Right ventricle myocardium superior (tissue), 1 donor: ENCODE data around the gene PROKR2. TPM values are rescaled to one million over a fixed set of nuclear protein-coding genes. Genes with fewer than 3 reads are reported as not detected.

Experiments used
- ATAC-seq: fragments of 200-7000 bp; cut with Tn5 transposase; one replicate; pipeline ENCODE4 v1.9.1; 2020; ENCODE audit warnings: mild to moderate bottlenecking; ENCODE audit not compliant: poor library complexity
- DNase-seq: peaks from one replicate; pipeline ENCODE4 v3.0.0-alpha.2; 2020
- intact Hi-C: fragments of 100-400 bp; cut with DNase I; formaldehyde crosslinking; loops from one replicate; pipeline ENCODE4 v1.11.2; 2022
- long read RNA-seq: library from polyadenylated mRNA; unstranded; transcript quantifications from one replicate; pipeline ENCODE4 v2.0.0, GENCODE V29; 2021
- total RNA-seq: library from RNA; stranded (reverse); fragmentation: NEBNext Ultra II Directional; extraction: Animal tissue kit (Norgen Biotek cat#: 25700); gene quantifications from one replicate; pipeline ENCODE4 v1.2.1, GENCODE V29; 2021
- donor health status: DM: no; HTN: yes; CAD: no; lungs with severe emphysema.

The PROKR2 gene
- not detected for total RNA-seq
- long read RNA-seq: 0 reads

DNA sequence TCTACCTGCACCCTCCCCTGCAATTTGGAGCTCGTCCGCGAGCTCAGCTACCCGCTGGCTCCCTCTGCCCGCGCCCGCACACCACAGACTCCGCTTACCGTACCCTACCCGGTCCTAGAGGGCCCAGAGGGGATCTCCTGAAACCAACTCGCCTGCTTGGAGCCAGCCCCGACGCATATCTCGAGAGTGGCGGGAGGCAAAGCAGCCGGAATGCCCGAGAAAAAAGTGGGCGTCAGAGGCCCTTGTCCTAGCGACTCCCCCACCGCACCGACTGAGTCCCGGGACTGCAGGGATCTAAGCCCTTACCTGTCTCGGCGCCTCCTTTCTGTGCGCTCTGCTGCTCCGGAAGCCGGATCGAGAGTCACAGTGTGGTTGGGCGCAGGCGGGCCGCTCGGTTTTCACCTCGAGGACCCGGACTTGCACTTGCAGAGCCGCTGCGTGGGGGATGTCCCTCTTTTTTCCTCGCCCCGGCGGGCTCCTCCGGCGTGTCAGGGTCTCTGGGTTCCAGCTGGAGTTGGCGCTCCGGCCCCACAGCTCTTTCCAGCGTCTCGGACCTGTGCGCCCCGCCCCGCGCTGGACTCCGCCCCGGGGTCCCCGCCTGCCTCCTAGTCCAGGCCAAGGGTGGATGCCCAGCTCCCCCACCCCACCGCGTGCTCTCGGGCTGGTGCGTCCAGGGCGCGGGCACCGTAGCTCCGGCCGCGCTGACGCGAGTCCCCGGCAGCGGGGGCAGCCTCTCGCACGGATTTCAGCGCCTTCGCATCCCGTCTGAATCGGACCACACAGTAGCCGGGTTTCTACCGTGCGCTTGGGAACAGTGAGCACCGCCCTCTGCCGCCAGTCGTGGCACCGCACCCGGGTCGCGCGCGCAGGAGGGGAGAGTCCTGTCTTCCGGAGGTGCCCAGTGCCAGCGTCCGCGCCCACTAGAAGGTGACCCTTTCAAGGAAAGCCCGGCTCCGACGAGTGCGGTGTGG lies at the start of gene PROKR2:
TSS of gene PROKR2 (minus strand) at position 767 of the 971 bp plus-strand sequence. CDS start 2,585 bp downstream, outside the sequence.
- no peak for ATAC-seq
- intact Hi-C loops: no loop called here
- no peak for DNase-seq

DNA sequence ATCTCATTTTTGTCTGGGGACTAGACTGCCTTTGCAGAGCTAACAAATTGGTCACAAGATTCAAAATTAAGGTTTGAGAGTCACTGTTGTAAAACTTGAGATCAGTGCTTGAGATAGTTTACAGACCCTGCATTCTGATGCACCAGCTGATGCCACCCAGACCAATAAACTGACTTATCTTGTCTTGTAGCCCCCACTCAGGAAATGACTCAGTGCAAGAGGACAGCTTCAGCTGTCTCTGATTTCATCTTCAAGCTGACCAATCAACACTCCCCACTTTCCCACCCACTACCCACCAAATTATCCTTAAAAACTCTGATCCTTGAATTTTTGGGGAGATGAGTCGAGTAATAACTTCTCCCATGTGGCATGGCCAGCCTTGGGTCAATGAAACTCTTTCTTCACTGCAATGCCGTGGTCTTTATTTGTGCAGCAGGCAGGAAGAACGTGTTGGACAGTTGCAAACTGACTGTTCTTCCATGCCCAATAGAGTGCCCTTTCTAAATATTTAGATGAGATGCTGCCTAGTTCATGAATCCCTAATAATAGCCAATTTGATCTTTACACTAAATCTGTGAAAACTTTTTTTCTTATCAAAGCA lies 48.3 kb upstream of the PROKR2 start:
- intact Hi-C loops: no loop called here
- no peak for ATAC-seq
- DNase-seq: no peak

DNA sequence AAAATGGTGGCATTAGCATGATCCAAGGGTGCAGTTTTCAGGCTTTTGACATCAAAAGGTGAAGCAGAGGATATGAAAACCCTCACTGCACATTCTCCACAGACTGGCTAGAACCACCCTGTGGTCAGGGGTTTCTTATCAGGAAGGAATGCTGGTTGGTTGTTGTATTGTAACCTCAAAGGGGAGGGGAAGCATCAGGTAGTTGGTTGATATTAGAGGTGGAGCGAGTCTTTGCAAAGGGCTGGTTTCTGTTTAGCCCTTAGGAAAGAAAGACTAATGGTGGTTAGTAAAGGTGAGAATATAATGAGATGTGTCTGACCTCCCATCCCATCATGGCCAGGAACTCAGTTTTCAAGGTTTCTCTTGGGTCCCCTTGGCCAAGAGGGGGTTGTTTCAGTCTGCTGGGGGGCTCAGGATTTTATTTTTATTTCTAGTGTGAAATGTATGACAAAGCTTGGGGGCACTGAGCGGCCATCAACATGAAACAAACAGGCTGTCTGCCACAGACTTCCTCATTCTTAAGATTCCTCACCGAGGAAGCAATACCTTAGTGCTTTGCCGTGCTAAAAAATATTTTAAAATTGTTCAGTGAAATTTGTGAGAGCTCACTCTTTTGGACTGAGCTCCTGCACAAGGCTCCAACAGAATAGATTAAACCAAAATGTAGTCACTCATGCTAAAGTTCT lies 47.5 kb upstream of the PROKR2 start:
- ATAC-seq (no peak), DNase-seq (no peak)
- intact Hi-C loops: no loop called here

DNA sequence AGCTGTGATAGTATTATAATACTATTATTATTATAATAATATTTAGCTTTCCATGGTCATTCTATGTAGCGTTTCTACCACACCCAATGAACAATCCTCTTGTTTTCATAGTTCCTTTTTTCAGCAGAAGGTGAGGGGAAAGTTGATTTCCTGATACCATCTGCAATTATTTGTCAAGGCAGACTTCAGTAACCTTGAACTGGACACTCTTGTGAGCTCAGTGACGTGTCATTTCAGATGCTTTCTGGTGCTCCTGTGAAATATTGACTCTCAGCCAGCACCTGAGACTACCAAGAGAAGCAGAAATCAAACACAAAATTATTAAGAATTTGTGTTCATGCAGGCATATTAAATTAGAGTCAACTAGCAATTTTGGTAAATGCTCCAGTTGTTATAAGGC lies 46.0 kb upstream of the PROKR2 start:
- ATAC-seq (no peak), DNase-seq (no peak)
- intact Hi-C loops: no loop called here

DNA sequence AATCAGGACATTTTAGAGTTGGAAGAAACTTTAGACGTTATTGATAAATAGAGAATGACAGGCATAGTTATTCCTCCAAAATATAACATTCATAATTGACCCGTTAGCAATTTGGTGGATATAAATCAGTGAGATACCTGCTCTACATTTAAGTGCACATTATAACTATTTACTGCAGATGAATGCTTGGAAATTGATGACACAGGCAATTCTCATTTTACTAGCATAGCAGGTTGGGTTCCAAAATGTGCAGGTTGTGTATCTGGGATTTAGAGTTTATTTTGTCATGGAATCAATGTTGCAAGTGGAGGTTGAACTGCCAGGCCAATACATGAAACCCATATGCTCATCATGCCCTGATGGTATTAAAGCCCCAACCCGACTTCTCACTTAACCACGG lies 44.4 kb upstream of the PROKR2 start:
- DNase-seq: no peak
- intact Hi-C loops: no loop called here
- ATAC-seq: no peak

DNA sequence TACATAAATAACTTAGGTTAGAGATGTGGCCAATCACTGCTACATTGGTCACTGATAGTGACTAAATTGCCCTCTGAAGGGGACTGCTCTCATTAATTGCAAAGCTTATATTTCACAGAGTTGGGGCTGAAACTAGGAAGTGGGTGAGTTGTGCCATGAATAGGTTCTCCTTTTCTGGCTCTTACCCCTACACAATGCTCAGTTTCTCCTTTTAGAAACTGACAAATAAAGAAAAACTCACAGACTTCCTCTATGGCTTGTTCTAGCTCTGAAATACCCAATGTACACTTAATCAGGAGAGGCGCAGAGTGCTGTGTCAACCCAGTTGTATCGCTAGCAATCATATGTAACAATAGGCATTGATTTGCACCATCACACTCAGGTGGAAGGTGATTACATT lies 41.2 kb upstream of the PROKR2 start:
- intact Hi-C loops: no loop called here
- ATAC-seq (no peak), DNase-seq (no peak)

DNA sequence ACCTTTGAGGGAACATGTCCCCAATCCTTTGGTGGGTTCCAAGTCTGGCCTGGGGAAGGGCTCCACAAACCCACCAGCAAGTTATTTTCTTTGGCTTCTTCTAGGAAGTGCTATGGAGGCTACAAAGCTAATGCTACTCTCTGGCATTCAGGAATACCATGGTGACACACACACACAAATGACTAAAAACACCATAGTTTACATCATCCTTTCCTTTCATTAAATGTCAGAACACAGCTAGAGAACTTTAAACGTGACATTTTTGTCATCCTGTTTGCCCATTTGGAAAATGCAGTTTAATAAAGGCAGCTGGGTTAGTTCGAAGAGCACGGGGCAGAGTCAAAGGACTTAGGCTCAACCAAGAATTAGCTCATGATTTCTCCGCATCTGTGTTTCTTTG lies 40.2 kb upstream of the PROKR2 start:
- DNase-seq (no peak), ATAC-seq (no peak)
- intact Hi-C loops: no loop called here

DNA sequence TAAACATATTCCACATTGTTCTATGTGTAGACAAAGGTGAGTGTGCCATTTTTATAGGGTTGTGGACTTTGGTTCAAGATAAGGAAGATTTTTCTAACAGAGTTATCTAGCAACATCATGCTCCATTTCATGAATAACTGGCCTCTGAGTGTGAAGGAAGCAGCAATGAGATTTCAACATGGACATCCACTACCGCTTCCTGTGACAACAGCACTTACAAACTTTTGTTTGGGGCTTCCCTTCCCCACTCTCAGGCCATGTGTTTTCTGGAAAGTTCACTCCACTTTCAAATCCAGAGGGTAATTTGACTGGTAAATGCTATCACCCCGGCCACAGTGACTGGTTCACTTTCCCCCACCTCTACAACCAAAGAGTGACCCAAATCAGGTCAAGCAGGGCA lies 38.1 kb upstream of the PROKR2 start:
- ATAC-seq (no peak), DNase-seq (no peak)

DNA sequence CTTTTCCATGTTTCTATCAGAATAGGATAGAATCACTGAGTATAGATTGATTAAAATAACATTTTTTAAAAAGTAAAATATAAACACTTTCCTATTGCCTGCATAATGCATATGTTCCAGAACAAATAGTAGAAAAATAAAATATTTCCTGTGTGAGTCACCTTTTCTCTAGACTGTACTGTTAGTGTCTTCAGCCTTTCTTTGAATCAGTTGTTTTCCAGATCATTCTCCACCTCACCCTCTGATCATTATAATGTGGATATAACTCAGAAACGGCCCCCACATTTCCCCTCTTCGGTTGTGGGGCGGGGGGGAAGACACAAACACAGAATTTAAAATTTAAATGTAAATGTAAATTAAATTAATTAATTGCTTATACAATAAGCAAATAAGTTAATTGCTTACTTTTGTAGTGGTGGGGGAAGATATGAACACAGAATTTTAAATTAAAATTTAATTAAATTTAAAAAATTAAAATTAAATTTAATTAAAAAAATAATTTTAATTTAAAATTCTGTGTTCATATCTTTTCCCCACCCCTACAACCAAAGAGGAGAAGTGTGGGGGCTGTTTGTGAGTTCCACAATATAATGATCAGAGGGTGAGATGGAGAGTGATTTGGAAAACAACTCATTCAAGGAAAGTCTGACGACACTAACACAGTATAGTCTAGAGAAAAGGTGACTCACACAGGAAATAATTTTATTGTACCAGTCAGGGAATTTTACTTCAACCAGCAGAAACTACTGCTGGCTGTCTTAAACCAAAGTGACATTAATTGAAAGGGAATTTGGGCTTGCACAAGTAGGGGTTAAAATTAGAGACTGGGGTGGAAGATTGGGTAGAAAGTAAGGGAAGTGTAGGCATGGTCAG lies 37.1 kb upstream of the PROKR2 start:
- no peak for DNase-seq
- intact Hi-C loops: no loop called here
- no peak for ATAC-seq

More for the DNA sequence above, 38.1 kb upstream of the PROKR2 start:
- intact Hi-C loops: no loop called here

DNA sequence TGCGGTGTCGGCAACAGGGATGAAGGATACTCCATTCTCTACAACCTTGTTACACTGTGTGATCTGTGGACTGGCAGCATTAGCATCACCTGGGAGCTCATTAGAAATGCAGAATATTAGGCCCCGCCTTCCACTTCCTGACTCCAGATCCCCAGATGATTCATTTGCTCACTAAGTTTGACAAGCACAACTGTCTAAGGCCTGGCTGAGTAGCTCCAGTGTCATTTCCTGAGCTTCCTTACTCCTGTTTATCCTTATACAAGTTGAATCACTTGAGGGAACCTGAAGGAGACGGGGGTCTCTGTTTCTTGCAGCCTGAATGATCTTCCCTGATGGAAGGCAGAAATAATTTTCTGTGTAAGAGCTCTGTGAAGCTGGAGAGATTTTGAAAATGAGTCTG lies 32.7 kb upstream of the PROKR2 start:
- DNase-seq (no peak), ATAC-seq (no peak)
- intact Hi-C loops: no loop called here

DNA sequence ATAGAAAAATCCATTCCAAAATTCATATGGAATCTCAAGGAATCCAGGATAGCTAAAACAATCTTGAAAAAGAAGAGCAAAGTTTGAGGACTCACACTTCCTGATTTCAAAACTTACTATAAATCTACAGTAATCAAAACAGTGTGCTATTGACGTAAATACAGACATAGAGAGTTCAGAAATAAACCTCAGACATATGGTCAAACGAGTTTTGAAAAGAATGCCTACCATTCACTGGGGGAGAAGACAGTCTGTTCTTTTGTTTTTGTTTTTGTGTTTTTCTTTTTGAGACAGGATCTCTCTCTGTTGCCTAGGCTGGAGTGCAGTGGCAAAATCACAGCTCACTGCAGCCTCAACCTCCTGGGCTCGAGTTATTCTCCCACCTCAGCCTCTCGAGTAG lies 25.3 kb upstream of the PROKR2 start:
- intact Hi-C loops: no loop called here
- no peak for DNase-seq
- no peak for ATAC-seq

DNA sequence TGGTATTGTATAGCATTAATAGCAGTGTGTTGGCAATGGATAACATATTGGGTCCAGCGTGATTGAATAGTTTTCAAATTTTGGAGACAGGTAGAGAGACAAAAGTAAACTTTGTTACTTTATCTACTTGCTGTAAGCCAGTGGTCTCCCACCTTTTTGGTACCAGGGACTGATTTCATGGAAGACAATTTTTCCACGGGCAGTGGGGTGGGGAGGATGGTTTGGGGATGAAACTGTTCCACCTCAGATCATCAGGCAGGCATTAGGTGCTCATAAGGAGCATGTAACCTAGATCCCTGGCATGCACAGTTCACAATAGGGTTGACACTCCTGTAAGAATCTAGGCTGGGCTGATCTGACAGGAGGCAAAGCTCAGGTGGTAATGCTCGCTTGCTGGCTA lies 14.6 kb upstream of the PROKR2 start:
- intact Hi-C loops: no loop called here
- ATAC-seq (no peak), DNase-seq (no peak)

DNA sequence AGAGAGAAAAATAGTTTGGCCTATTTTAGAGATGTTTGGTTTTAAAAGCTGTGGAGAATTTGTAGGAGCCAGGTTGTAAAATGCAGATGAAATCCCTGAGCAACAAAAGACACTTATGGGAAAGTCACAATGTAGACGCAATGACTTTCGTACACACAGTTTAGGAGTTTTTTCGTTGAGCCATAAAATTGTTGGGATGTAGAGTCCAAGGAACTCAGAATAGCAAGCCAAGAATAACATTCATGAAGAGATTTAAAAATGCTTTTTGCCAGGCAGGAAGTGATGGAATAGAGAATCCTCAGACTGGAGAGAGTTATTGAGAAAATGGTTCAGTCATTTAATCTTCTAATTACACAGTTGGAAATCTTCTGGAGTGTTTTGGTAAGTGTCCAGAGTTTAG lies 11.5 kb upstream of the PROKR2 start:
- intact Hi-C loops: no loop called here
- DNase-seq (no peak), ATAC-seq (no peak)

DNA sequence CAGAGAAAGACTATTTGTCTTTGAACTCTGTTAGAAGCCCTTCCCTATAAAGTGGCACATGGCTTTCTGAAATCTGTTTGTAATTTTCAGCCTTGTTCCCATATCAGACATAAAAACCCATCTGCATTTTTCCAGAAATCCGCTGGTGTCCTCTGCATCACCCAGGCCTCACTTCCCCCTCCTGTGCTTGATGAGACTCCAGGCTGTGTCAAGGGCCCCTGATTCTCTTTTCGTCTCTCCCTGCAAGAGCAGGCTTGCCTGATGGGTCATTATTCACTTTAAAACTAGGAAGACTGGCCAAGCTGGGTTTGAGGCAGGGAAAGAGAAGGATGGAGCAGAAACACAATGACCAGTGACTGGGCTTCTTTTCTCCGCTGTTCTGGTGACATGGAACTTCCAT lies 10.6 kb upstream of the PROKR2 start:
- ATAC-seq (no peak), DNase-seq (no peak)
- intact Hi-C loops: no loop called here

DNA sequence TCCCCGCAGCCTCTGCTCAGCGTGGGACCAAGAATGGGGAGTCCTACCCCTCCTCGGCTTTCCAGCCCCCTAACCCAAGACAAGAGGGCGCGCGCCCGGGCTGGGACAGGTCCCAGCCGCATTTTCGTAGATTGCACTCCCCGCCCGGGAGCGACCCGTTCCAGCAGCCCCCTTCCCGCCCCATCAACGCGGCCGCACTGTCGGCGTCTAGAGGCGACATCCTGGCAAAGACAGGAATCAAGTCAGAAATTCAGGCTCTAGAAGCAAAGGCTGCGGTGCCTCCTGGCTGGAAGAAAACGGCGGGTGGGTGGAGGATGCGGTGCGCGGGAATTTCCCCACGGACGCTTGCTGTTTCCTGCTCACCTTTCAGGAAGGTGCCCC lies 957 bp downstream of the PROKR2 start:
- no peak for DNase-seq
- no peak for ATAC-seq
- intact Hi-C loops: no loop called here

DNA sequence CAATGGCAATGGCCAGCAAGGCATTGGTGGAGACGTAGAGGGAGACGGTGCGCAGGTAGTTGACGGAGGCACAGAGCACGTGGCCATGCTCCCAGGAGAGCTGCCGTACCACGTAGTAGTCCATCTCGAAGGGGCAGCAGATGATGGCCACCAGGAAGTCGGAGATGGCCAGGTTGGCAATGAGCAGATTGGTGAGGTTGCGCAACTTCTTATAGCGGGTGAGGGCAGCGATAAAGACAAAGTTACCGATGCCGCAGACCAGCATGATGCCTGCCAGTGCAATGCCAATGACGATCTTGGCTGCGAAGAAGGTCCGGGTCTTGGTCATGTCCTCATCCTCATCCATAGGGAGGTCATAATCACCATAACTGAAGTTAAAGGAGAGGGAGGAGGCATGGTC lies 2.8 kb downstream of the PROKR2 start:
- DNase-seq (no peak), ATAC-seq (no peak)

DNA sequence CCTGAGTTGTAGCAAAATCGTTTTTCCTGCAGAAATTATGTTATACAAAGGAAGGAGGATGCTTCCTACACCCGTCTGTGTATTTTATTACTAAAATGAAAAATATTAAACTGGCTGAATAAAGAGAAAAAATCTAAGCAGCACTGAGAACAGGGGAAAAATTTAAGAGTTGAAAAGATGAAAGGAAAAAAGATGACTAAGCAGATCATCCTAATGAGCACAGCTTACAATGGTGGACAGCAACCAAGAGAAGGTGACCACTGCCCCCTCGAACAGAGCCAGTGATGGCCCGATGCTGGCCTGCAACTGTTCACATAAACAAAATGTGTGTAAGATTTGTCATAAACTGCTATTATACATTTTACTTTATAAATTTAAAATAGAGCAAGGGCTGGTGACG lies 4.2 kb downstream of the PROKR2 start:
- ATAC-seq: no peak
- intact Hi-C loops: no loop called here
- DNase-seq: no peak

More for the DNA sequence above, 2.8 kb downstream of the PROKR2 start:
- intact Hi-C loops: no loop called here

DNA sequence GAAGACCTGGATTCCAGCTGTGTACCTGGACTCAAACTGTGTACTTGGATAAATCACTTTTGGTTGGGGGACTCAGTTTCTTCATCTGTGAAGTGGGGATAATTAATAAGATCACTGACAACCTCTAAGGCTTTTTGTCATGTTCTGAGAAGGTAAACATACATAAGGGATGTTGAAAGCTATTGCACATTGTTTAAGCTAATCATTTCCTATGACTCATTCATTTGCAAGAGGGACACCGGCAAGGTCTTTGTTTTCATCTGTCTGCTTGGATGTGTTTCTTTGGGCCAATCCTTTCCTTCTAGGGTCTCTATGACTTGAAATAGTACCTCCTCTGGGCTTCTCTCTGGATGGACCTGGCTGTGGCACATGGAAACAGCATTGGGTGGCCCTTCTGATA lies 6.8 kb downstream of the PROKR2 start:
- intact Hi-C loops: no loop called here
- DNase-seq (no peak), ATAC-seq (no peak)

DNA sequence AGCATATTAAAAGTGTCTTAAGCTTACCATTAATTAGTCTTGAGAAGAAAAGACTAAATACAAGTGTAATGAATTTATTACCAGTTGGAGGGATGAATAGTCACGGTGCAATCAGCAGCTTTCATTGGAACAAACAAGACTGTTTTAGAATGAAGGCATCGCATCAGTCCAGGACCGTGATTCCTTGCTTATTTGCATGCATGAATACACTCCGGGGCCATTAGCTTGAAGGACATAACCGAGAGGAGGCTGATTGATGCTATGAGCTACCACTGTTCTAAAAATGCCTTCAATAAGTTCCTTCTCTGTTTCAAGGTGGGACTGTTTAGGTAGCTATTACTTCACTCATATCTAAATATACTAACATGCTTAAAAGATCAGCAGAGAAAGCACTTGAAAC lies 17.9 kb downstream of the PROKR2 start:
- intact Hi-C loops: no loop called here
- no peak for DNase-seq
- ATAC-seq: no peak
